Aorta (tissue), 5 donors: Measurements from ENCODE around the gene TAF4. TPM values are rescaled to one million over a fixed set of nuclear protein-coding genes. Genes with fewer than 3 reads are reported as not detected.
"Not testable (repeated sequence)": the region's sequence is repeated elsewhere in the genome, so short reads cannot be mapped to it uniquely, and the experiment has no call there.

Experiments used
- ATAC-seq: fragments of 200-7000 bp; cut with Tn5 transposase; one replicate; pipeline ENCODE4 v1.9.1; 2022; ENCODE audit warnings: moderate library complexity; ENCODE audit not compliant: low FRiP score
- DNase-seq, 2 donors: peaks; one replicate each; pipeline ENCODE4 v3.0.0-alpha.2; 2020
- H3K27ac ChIP-seq, 2 donors: one replicate each; pipeline ENCODE4 v1.5.1; 2013; ENCODE audit warnings: low read length in 2 of 2, mild to moderate bottlenecking in 2 of 2, moderate library complexity in 2 of 2, control low read depth in 1 of 2, inconsistent platforms in 1 of 2, low read depth in 1 of 2
- H3K27me3 ChIP-seq, 2 donors: one replicate each; pipeline ENCODE4 v1.6.1; 2013; ENCODE audit warnings: control low read depth in 1 of 2, low read length in 1 of 2, mild to moderate bottlenecking in 1 of 2, moderate library complexity in 1 of 2; ENCODE audit not compliant: insufficient read depth in 2 of 2, control insufficient read depth in 1 of 2
- H3K36me3 ChIP-seq, 2 donors: one replicate each; pipeline ENCODE4 v1.6.1; 2013; ENCODE audit warnings: control low read depth in 1 of 2, low read length in 1 of 2, mild to moderate bottlenecking in 1 of 2; ENCODE audit not compliant: insufficient read depth in 2 of 2, control insufficient read depth in 1 of 2
- H3K4me1 ChIP-seq, 2 donors: one replicate each; pipeline ENCODE4 v1.6.1; 2013; ENCODE audit warnings: low read length in 2 of 2, control low read depth in 1 of 2, mild to moderate bottlenecking in 1 of 2, moderate library complexity in 1 of 2; ENCODE audit not compliant: insufficient read depth in 2 of 2, control insufficient read depth in 1 of 2
- H3K4me3 ChIP-seq, 2 donors: one replicate each; pipeline ENCODE4 v1.5.1; 2013; ENCODE audit warnings: low read length in 2 of 2, control low read depth in 1 of 2, mild to moderate bottlenecking in 1 of 2
- H3K9me3 ChIP-seq: one replicate; pipeline ENCODE4 v1.6.1; 2013; ENCODE audit warnings: mild to moderate bottlenecking, low read length; ENCODE audit not compliant: control insufficient read depth
- WGBS, 2 donors: extraction: QIAGEN DNeasy Blood & Tissue Kit; methylation state at CpG; one replicate each; pipeline ENCODE4 v1.1.7; 2013; 5-methylcytosine and 5-hydroxymethylcytosine counted together
- intact Hi-C, 2 donors: fragments of 100-400 bp; cut with DNase I; formaldehyde crosslinking; loops; one replicate each; pipeline versions ENCODE4 v1.14.2 to v1.15.0; 2022
- polyA plus RNA-seq, 2 donors: library from polyadenylated mRNA; stranded (reverse); fragments of 200-250 nt; gene quantifications; one replicate each; pipeline ENCODE4 v1.2.3, GENCODE V29; 2013
- total RNA-seq, 2 donors: library from RNA; stranded (reverse); fragmentation: NEBNext Ultra II Directional; extraction: Animal tissue kit (Norgen Biotek cat#: 25700); gene quantifications; one replicate each; pipeline ENCODE4 v1.2.1, GENCODE V29; 2021
- donor health status: healthy with polysubstance abuse.
- donor health status: Bipolar disorder and iron deficiency.
- donor health status: DM: no; HTN: no; CAD: no.
- donor health status: DM: no; HTN: no; CAD: no.
- donor health status: DM: yes; HTN: yes; CAD: no.

TAF4 gene
- total and polyA plus RNA-seq, 4 donors, result 2.5 to 19.5 (median 9.0) TPM

DNA sequence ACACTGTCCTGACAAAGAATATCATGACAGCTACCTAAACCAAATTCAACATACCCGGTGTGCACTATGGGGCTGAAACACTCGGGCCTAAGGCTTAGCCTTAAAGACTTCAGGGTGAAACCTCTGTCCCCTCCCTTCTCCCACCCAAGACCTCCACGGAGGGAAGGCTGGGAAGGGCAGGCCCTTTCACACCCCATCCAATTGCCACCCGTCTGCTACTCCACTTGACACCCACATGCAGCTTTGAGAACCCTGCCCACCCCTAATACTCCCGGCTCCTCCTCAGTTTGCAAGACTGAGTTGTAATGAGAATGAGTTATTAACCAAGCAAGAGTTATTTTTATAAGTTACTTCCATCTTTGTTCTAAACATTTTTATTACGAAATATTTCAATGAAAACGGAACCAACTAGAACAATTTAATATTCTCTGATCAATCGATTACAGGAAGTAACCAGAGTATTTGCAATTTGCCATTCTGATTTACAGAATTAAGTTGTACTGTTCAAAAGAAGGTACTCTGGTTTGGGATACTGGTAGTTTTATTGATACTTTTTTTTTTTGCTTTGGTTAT lies 3.7 kb downstream of the TAF4 start:
- no peaks in the 10 kb centered on the region for H3K9me3 ChIP-seq
- no peaks in the 10 kb centered on the region for H3K4me1 ChIP-seq
- intact Hi-C loops, result no loop called here
- H3K27ac ChIP-seq, result no peak overlapping the region
- H3K36me3 ChIP-seq, result no peaks in the 10 kb centered on the region
- WGBS, 2 donors, result 80 to 84% methylated on average over 8 of the region's 8 CpGs
- no peak for ATAC-seq
- no peak overlapping the region for H3K4me3 ChIP-seq
- DNase-seq, result no peak
- peaks cover 0 to 2% of the 10 kb centered on the region in 2 donors for H3K27me3 ChIP-seq

DNA sequence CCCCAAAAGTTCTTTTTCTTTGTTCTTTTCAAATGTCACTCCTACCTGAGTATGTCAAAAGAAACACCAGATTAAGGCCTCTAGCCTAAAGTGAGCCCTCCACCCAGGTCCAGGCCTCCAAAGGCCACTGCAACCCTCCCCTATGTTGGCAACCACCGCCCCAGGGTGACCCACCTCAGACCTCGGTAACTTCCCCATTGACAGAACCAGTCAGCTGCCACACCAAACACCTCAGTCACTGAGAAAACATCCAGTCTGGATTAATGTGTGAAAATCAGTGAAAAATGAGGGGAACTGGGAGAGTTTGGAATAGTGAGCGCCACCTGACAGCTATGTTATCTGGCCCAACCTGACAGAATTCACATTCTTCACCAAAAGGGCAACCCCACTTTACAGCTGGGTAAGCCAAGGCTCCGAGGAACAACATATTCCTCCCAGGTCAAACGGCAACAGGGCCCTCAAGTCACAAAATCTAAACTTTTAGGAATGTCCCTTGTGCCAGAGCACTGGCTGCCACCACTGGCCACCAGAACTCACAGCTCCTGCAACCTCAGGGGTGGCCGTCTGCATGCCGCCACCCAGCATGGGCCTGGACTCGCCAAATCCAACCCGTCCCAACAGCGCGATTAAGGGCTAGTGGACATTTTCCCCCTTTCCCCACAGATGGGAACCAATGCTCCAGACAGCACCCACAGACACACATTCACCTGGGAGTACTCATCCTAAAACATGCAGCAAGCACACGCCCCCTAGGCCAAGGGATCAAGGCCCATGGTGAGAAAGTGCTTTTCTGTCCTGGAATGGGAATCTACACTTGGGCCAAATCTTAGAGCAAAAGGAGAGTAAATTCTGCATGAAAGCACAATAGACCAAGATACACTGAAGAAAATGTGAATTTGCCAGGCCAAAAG lies 4.8 kb downstream of the TAF4 start:
- no peak overlapping the region for H3K27ac ChIP-seq
- ATAC-seq, result no peak
- H3K9me3 ChIP-seq, result no peaks in the 10 kb centered on the region
- H3K27me3 ChIP-seq, result peaks cover 0 to under 1% of the 10 kb centered on the region in 2 donors
- H3K4me1 ChIP-seq, result no peaks in the 10 kb centered on the region
- intact Hi-C loops, result no loop called here
- WGBS, 2 donors, result 93 to 94% methylated on average over 12 of the region's 12 CpGs
- H3K4me3 ChIP-seq, result no peak overlapping the region
- no peak for DNase-seq
- no peaks in the 10 kb centered on the region for H3K36me3 ChIP-seq

DNA sequence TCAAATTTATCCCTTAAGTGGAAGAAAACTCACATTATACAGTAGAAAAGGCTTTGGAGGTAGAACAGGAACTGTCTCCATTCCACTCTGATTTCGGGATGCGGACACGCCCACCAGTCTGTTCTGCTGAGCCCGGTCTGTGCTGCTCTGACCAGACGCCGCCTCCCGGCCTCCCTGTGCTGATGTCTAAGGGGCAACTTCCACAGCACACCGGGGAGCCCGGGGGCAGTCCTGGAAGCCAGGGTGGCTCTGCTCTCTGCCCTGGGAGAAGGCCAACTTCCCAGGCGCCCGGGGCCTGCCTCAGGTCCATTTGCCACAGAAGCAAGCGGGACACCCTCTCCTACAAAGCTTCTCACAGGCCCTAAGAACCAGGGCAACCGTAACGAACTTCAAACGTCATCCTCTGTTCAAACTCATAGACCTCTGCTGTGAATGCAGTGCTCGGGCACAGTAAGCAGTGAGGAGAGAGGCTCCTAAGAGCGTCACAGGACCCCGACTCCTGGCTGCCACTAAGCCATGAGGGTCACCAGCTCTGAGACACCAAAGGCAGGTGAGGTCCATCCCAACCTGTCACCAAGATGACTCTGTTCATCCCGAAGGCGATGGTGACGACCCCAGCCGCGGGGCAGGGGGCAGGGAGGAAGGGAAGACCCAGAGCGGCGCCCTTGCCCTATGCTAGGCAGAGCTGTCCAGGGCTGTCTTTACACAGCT lies 5.6 kb downstream of the TAF4 start:
- H3K4me3 ChIP-seq, result no peak overlapping the region
- no peaks in the 10 kb centered on the region for H3K36me3 ChIP-seq
- no peak overlapping the region for H3K27ac ChIP-seq
- H3K9me3 ChIP-seq, result no peaks in the 10 kb centered on the region
- no peaks in the 10 kb centered on the region for H3K27me3 ChIP-seq
- H3K4me1 ChIP-seq, result no peaks in the 10 kb centered on the region
- WGBS, 2 donors, result 82 to 85% methylated on average over 25 of the region's 25 CpGs
- no peak for ATAC-seq
- DNase-seq, result no peak
- intact Hi-C loops, result no loop called here

DNA sequence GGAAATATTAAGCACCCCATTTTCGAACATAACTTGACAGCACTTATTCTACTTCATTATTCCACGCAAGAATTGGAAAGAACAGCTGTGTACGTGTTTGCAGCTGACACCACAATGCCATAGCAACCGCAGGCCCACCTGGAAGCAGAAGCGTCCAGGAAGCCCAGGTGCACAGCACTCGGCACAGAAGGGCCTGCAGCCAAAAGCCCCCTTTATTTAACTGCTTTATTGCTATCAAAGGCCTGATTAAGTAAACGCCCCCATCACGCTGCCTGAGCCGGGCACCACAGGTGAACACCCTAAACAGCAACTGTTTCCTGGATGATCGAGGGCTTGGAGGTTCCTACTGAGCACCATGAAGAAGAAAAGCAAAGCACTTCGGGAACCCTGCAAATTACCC lies 6.3 kb downstream of the TAF4 start:
- Histone ChIP-seq H3K4me3 (no peak overlapping the region), H3K36me3 (no peaks in the 10 kb centered on the region), H3K4me1 (no peaks in the 10 kb centered on the region), H3K27me3 (no peaks in the 10 kb centered on the region), H3K27ac (no peak overlapping the region), H3K9me3 (no peaks in the 10 kb centered on the region)
- DNase-seq (no peak), ATAC-seq (no peak)
- intact Hi-C loops, result no loop called here
- WGBS, 2 donors, result 92 to 94% methylated on average over 11 of the region's 11 CpGs

DNA sequence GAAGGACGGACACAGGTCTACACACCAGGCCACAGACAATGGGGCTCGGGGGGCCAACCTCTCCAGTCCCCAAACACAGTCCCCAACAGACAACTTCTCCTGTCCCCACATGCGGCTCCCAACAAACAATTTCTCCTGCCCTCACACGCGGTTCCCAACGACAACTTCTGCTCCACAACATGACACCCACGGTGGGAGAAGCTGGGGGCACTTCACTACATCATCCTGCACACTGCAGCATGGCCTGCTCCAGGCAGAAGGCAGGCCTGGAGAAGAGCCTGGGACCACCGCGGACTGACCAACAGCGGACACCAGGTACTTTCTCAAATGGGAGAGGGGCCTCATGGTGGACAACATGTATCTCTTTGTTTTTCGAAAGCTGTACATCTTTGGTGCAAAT lies 6.7 kb downstream of the TAF4 start:
- no peak overlapping the region for H3K4me3 ChIP-seq
- H3K27ac ChIP-seq, result no peak overlapping the region
- intact Hi-C loops, result no loop called here
- no peaks in the 10 kb centered on the region for H3K36me3 ChIP-seq
- ATAC-seq (no peak), DNase-seq (no peak)
- no peaks in the 10 kb centered on the region for H3K27me3 ChIP-seq
- WGBS, 2 donors, result 90 to 92% methylated on average over 11 of the region's 11 CpGs
- no peaks in the 10 kb centered on the region for H3K9me3 ChIP-seq
- H3K4me1 ChIP-seq, result no peaks in the 10 kb centered on the region

DNA sequence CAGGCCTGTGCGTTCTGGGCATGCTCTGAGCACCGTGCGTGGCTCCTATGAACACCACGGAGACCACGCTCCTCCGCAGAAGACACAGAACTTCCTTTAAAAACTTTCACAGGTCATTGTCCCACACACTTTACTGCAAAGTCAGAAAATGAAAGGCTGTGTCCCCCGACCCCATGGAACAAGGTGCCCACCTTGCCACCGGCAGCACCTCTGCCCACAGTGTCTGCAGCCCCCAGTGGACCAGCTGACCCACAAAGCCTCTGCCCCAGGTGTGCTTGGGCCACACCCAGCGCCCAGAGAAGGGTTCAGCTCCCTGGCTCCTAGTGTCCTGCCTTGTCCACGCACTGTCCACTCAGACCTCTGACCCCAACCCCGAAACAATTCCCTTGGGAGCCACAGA lies 8.7 kb downstream of the TAF4 start:
- no peaks in the 10 kb centered on the region for H3K36me3 ChIP-seq
- DNase-seq (no peak), ATAC-seq (no peak)
- intact Hi-C loops, result no loop called here
- no peaks in the 10 kb centered on the region for H3K4me1 ChIP-seq
- no peaks in the 10 kb centered on the region for H3K9me3 ChIP-seq
- H3K27ac ChIP-seq, result no peak overlapping the region
- no peak overlapping the region for H3K4me3 ChIP-seq
- H3K27me3 ChIP-seq, result no peaks in the 10 kb centered on the region
- 90% methylated on average over 10 to 11 of the region's 11 CpGs for WGBS, 2 donors

DNA sequence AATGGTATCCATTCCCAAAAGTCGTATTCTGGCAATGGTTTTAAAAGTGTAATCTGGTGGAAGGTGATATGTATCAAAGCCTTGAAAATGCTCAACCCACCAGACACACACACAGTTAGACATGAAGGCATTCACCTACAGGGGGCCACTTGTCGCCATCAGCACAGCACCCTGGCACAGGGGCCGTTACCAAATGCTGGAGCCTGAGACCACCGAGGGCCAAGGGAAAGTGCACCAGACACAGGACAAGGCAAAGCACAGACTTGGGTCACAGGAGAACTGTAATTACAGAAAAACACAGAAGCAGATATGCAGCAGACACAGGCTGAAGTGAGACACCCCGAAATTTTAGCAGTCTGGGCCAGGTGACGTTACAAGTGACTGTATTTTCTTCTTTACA lies 9.3 kb downstream of the TAF4 start:
- H3K27me3 ChIP-seq, result no peaks in the 10 kb centered on the region
- H3K9me3 ChIP-seq, result no peaks in the 10 kb centered on the region
- H3K36me3 ChIP-seq, result no peaks in the 10 kb centered on the region
- WGBS, 2 donors, result 74 to 88% methylated on average over 6 of the region's 6 CpGs
- DNase-seq, result no peak
- intact Hi-C loops, result no loop called here
- no peak overlapping the region for H3K27ac ChIP-seq
- no peak overlapping the region for H3K4me3 ChIP-seq
- no peaks in the 10 kb centered on the region for H3K4me1 ChIP-seq
- no peak for ATAC-seq

DNA sequence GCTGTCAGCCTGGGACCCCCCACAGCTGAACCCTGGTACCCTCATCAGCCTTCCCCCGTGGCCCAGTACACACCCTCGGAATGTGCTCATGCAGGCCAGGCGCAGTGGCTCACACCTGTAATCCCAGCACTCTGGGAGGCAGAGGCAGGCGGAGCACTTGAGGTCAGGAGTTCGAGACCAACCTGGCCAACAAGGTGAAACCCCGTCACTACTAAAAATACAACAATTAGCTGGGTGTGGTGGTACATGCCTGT lies 9.9 kb downstream of the TAF4 start:
- H3K27ac ChIP-seq, H3K27me3 ChIP-seq, DNase-seq, ATAC-seq, H3K4me3 ChIP-seq, H3K4me1 ChIP-seq, intact Hi-C loops, H3K36me3 ChIP-seq, H3K9me3 ChIP-seq: not testable (repeated sequence)
- 80 to 90% methylated on average over 6 of the region's 6 CpGs for WGBS, 2 donors
